ENCODE data around the gene FOXK1.

GRCh38 chr7:4702961-4703512 is 20.9 kb downstream of the FOXK1 start:
- TF ChIP-seq CTCF (IDR thresholded peaks at IDR 0.05; ENCODE audit: insufficient read depth, low read length), result no peak
- TF ChIP-seq REST (IDR thresholded peaks at IDR 0.05; ENCODE audit: insufficient replicate concordance, low read depth), result no peak
